RWPE1 (cell line): ENCODE results near the gene KBTBD13.
"Not testable (repeated sequence)": the region's sequence is repeated elsewhere in the genome, so short reads cannot be mapped to it uniquely, and the experiment has no call there.

Experiments
- CTCF ChIA-PET: fragments of 350-600 bp; sonication (Branson Sonifier 250); formaldehyde crosslinking; extraction: SDS; loops from one replicate; lab custom pipeline; 2021; lab: Yijun Ruan, JAX
- POLR2A ChIA-PET: fragments of 400-600 bp; formaldehyde crosslinking; extraction: SDS; loops from one replicate; lab custom pipeline; 2020; ENCODE audit warnings: antibody characterized with exemption; ENCODE audit not compliant: low non-redundant PET; lab: Yijun Ruan, JAX
- DNase-seq: peaks from one replicate; pipeline ENCODE4 v3.0.0; 2012; ENCODE audit warnings: low spot score
- H3K27ac ChIP-seq: fragments of 450-650 bp; 2 replicates; pipeline ENCODE4 v1.5.1; 2017
- TF ChIP-seq, protein P1 (sequence below): fragments of 450-650 bp; conservative IDR thresholded peaks from 2 replicates; pipeline ENCODE4 v1.5.1; 2017; ENCODE audit warnings: low read depth, mild to moderate bottlenecking

Gene KBTBD13

DNA sequence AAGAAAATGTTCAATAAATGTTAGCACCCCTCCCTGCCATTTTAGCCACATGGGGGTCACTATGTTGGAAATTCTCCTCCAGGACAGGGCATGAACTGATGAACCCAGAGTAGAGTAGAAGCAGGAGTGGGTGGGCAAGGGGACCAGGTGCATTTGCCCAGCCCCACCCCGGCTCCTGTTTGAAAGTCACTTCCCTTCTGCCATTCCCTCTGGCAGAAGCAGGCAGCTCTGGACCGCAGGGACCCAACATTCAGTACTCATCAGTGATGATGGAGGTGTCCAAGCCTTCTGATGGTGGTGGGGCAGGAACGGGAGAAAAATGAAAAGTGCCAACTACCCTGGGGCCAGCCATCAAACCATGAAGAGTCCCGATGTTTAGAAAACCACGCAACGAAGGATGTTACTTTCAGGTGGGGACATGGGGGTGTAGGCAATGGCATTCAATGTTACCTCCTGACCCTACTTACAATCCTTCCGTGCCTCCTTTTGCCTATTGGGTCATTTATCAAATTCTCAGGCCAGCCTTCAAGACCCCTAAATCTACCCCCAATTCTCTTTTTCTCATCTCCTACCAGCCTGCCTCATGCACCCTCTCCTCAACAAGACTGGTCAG, 21.2 kb downstream of the KBTBD13 start:
- no peak overlapping the region for H3K27ac ChIP-seq
- TF ChIP-seq, protein P1, sequence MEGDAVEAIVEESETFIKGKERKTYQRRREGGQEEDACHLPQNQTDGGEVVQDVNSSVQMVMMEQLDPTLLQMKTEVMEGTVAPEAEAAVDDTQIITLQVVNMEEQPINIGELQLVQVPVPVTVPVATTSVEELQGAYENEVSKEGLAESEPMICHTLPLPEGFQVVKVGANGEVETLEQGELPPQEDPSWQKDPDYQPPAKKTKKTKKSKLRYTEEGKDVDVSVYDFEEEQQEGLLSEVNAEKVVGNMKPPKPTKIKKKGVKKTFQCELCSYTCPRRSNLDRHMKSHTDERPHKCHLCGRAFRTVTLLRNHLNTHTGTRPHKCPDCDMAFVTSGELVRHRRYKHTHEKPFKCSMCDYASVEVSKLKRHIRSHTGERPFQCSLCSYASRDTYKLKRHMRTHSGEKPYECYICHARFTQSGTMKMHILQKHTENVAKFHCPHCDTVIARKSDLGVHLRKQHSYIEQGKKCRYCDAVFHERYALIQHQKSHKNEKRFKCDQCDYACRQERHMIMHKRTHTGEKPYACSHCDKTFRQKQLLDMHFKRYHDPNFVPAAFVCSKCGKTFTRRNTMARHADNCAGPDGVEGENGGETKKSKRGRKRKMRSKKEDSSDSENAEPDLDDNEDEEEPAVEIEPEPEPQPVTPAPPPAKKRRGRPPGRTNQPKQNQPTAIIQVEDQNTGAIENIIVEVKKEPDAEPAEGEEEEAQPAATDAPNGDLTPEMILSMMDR: no peak
- POLR2A ChIA-PET: no interaction called here
- no peak for DNase-seq
- CTCF ChIA-PET: no interaction called here

DNA sequence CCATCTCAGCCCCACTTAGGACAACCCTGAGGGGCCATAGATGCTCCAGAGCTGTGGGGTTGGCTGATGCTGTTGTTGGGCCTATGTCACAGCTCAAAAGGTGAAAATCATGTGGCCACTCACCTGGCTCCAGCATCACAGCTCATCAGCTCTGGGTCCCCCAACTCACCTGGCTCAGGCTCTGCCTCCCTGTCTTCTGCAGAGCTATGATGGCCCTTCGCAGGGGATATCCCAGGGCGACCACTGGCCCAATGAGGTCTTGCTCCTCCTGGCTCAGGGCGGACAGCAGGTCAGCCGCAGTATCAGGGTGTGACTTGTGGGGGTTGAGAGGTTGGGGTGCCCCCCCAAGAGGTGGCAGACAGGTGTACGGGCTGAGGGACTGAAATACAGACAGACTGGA, 22.8 kb downstream of the KBTBD13 start:
- DNase-seq: no peak
- POLR2A ChIA-PET: no interaction called here
- TF ChIP-seq, protein P1: no peak
- CTCF ChIA-PET: no interaction called here
- H3K27ac ChIP-seq: no peak overlapping the region

DNA sequence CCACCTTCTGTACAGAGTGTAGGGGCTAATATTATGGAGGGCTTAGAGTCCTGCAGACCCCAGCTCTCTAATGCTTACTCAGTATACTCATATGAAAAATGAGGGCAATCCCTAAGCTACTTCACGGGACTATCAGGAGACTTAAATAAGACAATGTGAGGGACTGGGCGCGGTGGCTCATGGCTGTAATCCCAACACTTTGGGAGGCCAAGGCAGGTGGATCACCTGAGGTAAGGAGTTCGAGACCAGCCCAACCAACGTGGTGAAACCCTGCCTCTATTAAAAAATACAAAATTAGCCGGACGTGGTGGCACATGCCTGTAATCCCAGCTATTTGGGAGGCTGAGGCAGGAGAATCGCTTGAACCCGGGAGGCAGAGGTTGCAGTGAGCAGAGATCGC, 23.3 kb downstream of the KBTBD13 start:
- DNase-seq, CTCF ChIA-PET, POLR2A ChIA-PET, H3K27ac ChIP-seq: not testable (repeated sequence)

DNA sequence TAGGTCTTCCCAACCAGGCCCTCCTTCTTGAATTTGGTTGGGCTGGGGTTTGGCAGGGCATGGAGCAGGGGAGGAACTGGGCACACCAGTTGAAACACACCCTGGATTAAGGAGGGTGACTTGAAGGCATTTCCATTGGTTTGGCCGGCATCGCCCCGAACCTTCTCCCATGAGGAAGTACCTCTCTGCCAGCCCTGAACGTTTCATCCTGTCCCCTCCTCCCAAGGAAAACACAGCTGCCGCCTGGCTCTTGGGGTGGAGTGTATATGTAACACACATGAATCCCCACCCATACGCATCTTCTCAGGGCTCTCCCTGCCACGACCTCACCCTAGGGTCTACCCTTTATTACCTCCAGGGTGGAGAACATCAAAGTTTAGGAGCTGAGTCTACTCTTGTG, 23.9 kb downstream of the KBTBD13 start:
- ChIA-PET POLR2A (no interaction called here), CTCF (interaction anchor here (2.5 kb wide), 1 partner anchor 10 kb away, joined by 6 read pairs; no protein-coding TSS in a partner anchor)
- DNase-seq: no peak
- TF ChIP-seq, protein P1: no peak
- H3K27ac ChIP-seq: no peak overlapping the region

DNA sequence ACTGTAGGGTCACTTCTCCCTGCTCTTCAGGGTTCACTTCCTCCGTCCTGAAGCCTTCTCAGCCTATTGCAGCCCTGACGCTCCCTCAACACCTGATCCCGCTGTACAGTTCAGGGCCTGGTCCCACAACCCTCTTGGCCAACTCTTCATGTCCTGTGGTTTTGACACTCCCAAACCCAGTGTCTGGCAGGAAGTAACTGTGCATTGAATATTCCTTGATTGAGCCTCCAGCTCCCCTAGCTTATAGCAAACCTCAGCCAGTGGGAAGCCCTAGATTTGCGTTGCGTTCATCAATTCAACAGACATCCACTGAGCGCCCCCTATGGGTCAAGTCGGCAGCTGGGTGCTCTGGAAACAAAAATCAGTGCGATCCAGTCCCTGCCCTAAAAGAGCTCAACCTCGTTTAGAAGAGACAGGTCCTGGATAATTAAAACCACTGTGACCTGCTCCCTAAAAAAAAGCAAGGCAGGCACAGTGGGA, 24.9 kb downstream of the KBTBD13 start:
- TF ChIP-seq, protein P1: peak; percentile 59
- peak; percentile 20 for DNase-seq
- CTCF ChIA-PET: interaction anchor here (0.5 to 2.5 kb wide), 8 partner anchors 9 to 1068 kb away, joined by 3 to 6 read pairs (median 4); no protein-coding TSS in a partner anchor
- POLR2A ChIA-PET: no interaction called here
- no peak overlapping the region for H3K27ac ChIP-seq

DNA sequence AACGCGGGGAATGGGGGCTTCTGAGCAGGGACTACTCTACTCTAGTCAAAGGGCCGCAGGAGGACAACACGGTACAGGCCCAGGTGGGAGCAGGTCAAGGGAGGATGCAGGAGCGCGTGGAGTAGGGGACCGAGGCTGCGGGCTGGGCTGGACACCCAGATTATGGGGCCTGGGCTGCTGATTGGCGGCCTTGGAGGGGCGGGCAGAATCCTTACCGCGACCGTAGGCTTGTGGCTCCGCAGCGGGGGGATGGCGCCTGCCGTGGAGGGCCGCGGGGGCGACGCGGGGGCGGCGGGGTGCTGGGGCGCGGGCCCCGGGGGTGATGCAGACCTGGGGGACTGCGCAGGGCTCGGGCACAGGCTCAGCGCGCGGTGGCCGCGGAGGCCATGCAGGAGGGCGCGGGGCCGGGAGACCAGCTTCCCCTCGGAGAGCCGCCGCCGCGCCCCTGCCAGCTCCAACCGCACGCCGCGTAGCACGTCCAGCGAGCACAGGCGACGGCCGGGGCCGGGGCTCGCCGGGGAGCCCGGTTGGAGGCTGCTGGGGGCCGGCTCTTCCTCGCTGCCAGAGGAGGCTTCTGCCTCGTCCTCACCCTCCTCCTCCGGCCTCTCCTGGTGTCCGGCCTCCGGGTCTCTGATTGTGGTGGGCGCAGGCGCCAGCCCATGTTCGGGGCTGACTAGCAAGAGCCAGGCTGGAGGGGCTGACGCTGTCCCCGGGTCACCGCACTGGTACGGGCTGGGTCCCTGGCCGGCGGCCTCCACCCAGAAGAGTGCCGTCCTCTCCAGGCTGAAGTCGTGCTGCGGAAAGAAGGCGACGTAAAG, 25.6 kb downstream of the KBTBD13 start:
- ChIA-PET CTCF (interaction anchor here (0.6 to 2.5 kb wide), 6 partner anchors 8 to 1068 kb away, joined by 3 to 6 read pairs (median 4); no protein-coding TSS in a partner anchor), POLR2A (no interaction called here)
- DNase-seq: no peak
- H3K27ac ChIP-seq: no peak overlapping the region
- TF ChIP-seq, protein P1: no peak

DNA sequence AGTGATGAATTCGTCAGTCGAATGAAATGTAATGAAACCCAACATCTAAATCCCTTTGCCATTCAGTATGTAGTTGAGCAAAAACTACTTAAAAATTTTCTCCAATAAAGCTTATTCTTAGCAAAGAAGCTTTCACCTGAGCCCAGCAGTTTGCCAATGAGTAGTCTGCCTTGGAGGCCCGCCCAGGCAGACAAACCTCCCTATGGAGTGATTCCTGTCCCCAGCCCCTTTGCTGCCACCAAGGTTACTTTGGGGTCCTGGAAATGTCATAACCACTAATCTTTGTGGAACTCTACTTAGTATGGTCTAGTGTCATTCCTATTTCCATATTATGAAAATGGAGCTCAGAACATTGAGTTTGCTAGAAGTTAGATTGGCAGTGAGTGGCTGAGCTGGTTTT, 26.4 kb downstream of the KBTBD13 start:
- DNase-seq: no peak
- TF ChIP-seq, protein P1: no peak
- no peak overlapping the region for H3K27ac ChIP-seq
- CTCF ChIA-PET: interaction anchor here (0.6 to 1.7 kb wide), 3 partner anchors 58 to 221 kb away, joined by 3 to 5 read pairs (median 4); partner anchors contain the start of gene SLC51B
- POLR2A ChIA-PET: no interaction called here
